ENCODE data around the gene PM20D1.

Gene PM20D1

DNA sequence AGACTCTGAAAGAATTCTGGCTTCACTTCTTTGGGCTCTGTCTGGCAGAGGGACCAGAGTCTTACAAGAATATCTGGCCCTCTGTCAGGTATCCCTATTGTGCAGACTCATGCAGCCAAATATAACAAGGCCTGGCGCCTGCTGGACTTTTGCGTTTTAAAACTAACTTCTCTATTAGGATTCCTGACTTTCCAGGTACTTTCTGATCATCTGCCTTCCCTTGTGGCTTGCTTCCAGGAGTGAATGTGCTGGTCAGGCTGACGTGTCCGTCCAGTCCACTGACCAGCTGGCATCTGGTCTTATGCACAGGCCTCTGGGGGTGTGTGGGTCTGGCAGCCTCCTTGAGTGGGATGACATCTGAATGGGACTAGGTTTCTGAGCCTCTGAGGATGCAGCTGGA lies 66.0 kb downstream of the PM20D1 start:
- no peaks in the 10 kb centered on the region for H3K4me1 ChIP-seq (ENCODE audit: control insufficient read depth in 1 of 2, insufficient read depth in 1 of 2, low read depth in 1 of 2, low read length in 1 of 2)
- no peaks in the 10 kb centered on the region for H3K27me3 ChIP-seq
- H3K4me3 ChIP-seq (ENCODE audit: low read depth in 1 of 2, low read length in 1 of 2), result no peak overlapping the region
- TF ChIP-seq CTCF (IDR thresholded peaks at IDR 0.05), result no peak
- H3K27ac ChIP-seq, result no peak overlapping the region
- H3K9me3 ChIP-seq, result no peaks in the 10 kb centered on the region
- H3K36me3 ChIP-seq, result no peaks in the 10 kb centered on the region

- Histone ChIP-seq H3K4me3 (ENCODE audit: low read depth in 1 of 2, low read length in 1 of 2) (no peak overlapping the region), H3K27ac (no peak overlapping the region), H3K27me3 (no peaks in the 10 kb centered on the region), H3K4me1 (ENCODE audit: control insufficient read depth in 1 of 2, insufficient read depth in 1 of 2, low read depth in 1 of 2, low read length in 1 of 2) (peaks cover under 1 to 5% of the 10 kb centered on the region in 2 experiments), H3K9me3 (no peaks in the 10 kb centered on the region), H3K36me3 (no peaks in the 10 kb centered on the region)
- no peak for TF ChIP-seq CTCF (IDR thresholded peaks at IDR 0.05)
These were observed 66.5 kb downstream of the PM20D1 start for GRCh38 chr1:205783433-205783795.

DNA sequence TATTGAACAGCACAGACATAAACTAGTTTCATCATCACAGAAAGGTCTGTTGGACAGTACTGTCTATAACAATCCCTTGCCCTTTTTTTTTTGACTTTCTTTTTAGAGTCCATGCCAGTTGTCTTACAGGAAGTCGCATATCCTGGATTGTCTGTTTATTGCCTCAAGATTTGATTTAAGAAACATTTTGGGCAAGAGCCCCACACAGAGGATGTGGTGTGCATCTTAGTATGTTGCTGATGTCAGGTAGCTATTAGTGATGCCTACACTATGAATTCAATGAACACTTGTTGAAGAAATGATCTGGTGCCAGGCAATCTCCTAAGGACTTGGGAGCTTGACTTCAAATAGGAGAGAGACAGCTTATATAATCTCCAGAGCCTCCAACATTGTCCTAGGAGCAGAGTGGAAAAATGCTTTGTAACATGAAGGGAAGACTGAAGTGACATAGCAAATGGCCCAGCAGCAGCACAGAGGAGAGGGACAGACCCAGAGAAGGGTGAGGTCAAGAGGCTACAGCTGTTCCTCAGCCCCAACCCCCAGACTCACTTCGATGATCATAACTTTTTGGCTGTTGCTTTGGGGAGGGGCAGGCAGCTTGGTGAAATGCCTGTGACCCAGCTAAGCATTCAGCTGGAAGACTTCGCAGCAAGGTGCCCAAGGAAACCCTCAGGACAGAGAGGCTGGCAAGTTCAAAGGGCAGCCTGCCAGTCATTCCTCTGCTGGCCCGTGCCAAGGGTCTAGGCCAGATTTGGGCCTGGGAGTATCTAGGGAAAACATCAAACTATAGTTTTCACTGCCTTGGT lies 67.1 kb downstream of the PM20D1 start:
- no peaks in the 10 kb centered on the region for H3K9me3 ChIP-seq
- H3K36me3 ChIP-seq, result no peaks in the 10 kb centered on the region
- H3K4me1 ChIP-seq (ENCODE audit: control insufficient read depth in 1 of 2, insufficient read depth in 1 of 2, low read depth in 1 of 2, low read length in 1 of 2), result peaks cover 6 to 11% of the 10 kb centered on the region in 2 experiments
- H3K4me3 ChIP-seq (ENCODE audit: low read depth in 1 of 2, low read length in 1 of 2), result no peak overlapping the region
- TF ChIP-seq CTCF (IDR thresholded peaks at IDR 0.05), result no peak
- H3K27ac ChIP-seq, result no peak overlapping the region
- H3K27me3 ChIP-seq, result no peaks in the 10 kb centered on the region

- Histone ChIP-seq H3K27ac (no peak overlapping the region), H3K4me3 (ENCODE audit: low read depth in 1 of 2, low read length in 1 of 2) (no peak overlapping the region), H3K9me3 (no peaks in the 10 kb centered on the region), H3K27me3 (no peaks in the 10 kb centered on the region), H3K36me3 (no peaks in the 10 kb centered on the region), H3K4me1 (ENCODE audit: control insufficient read depth in 1 of 2, insufficient read depth in 1 of 2, low read depth in 1 of 2, low read length in 1 of 2) (peaks cover 18 to 21% of the 10 kb centered on the region in 2 experiments)
- no peak for TF ChIP-seq CTCF (IDR thresholded peaks at IDR 0.05)
These were observed 69.6 kb downstream of the PM20D1 start for GRCh38 chr1:205780335-205780734.
